HEK293 (cell line): ENCODE results near the gene HOXB8.
A peak's percentile ranks its signal among the peaks of the same experiment; 100 is the strongest.

Experiments used
- CTCF ChIA-PET: fragments of 350-600 bp; formaldehyde crosslinking; extraction: SDS; loops from one replicate; lab custom pipeline; 2021; ENCODE audit warnings: antibody characterized with exemption; lab: Yijun Ruan, JAX
- POLR2A ChIA-PET: fragments of 300-600 bp; formaldehyde crosslinking; extraction: SDS; loops from one replicate; lab custom pipeline; 2020; ENCODE audit warnings: antibody characterized with exemption, inconsistent platforms; lab: Yijun Ruan, JAX
- H3K27ac ChIP-seq: fragments of 200-500 bp; sonication (Bioruptor generic); 2 replicates; pipeline ENCODE4 v1.5.1; 2014; ENCODE audit warnings: low read depth, low read length, control low read depth, inconsistent platforms; ENCODE audit errors: extremely low read depth
- H3K36me3 ChIP-seq, 2 experiments: fragments of 200-500 bp in 1 of 2; sonication (Bioruptor generic) in 1 of 2; 1 replicate in 1 of 2; 2 replicates in 1 of 2; pipeline ENCODE4 v1.5.1; 2014 to 2017; ENCODE audit warnings: inconsistent platforms in 2 of 2, low read length in 2 of 2; ENCODE audit not compliant: control insufficient read depth in 2 of 2, insufficient read depth in 1 of 2
- H3K4me1 ChIP-seq: fragments of 200-500 bp; sonication (Bioruptor generic); 2 replicates; pipeline ENCODE4 v1.5.1; 2014; ENCODE audit warnings: mild to moderate bottlenecking, low read length, inconsistent platforms; ENCODE audit not compliant: control insufficient read depth, insufficient read depth
- H3K4me3 ChIP-seq: 2 replicates; pipeline ENCODE4 v1.5.1; 2011; ENCODE audit warnings: low read depth, mild to moderate bottlenecking, control low read depth, low read length, moderate library complexity
- H3K9me3 ChIP-seq: fragments of 200-500 bp; sonication (Bioruptor generic); 2 replicates; pipeline ENCODE4 v1.5.1; 2014; ENCODE audit warnings: low read depth, low read length, inconsistent platforms; ENCODE audit not compliant: control insufficient read depth, insufficient read depth
- ATF2 ChIP-seq: fragments of 450-650 bp; formaldehyde crosslinking; IDR thresholded peaks from 2 replicates; pipeline ENCODE4 v1.5.1; 2016; ENCODE audit warnings: missing biosample characterization, missing genetic modification characterization, low read depth
- BCL6B ChIP-seq: fragments of 450-650 bp; formaldehyde crosslinking; IDR thresholded peaks from 2 replicates; pipeline ENCODE4 v1.5.1; 2017; ENCODE audit warnings: missing biosample characterization, missing genetic modification characterization
- FEZF1 ChIP-seq: fragments of 450-650 bp; formaldehyde crosslinking; IDR thresholded peaks from 2 replicates; pipeline ENCODE4 v1.5.1; 2016; ENCODE audit warnings: missing biosample characterization, missing genetic modification characterization
- HIC1 ChIP-seq: fragments of 450-650 bp; formaldehyde crosslinking; IDR thresholded peaks from 2 replicates; pipeline ENCODE4 v1.5.1; 2016; ENCODE audit warnings: missing biosample characterization, missing genetic modification characterization
- KLF8 ChIP-seq: fragments of 450-650 bp; formaldehyde crosslinking; IDR thresholded peaks from 2 replicates; pipeline ENCODE4 v1.5.1; 2016; ENCODE audit warnings: missing biosample characterization, missing genetic modification characterization
- OSR2 ChIP-seq: fragments of 450-650 bp; formaldehyde crosslinking; IDR thresholded peaks from 2 replicates; pipeline ENCODE4 v1.5.1; 2016; ENCODE audit warnings: missing biosample characterization, missing genetic modification characterization
- PATZ1 ChIP-seq: fragments of 450-650 bp; formaldehyde crosslinking; IDR thresholded peaks from 2 replicates; pipeline ENCODE4 v1.5.1; 2016; ENCODE audit warnings: missing biosample characterization, missing genetic modification characterization
- PRDM1 ChIP-seq: fragments of 450-650 bp; formaldehyde crosslinking; IDR thresholded peaks from 2 replicates; pipeline ENCODE4; 2016; ENCODE audit warnings: missing biosample characterization, missing genetic modification characterization
- SP7 ChIP-seq: fragments of 450-650 bp; formaldehyde crosslinking; IDR thresholded peaks from 2 replicates; pipeline ENCODE4 v1.5.1; 2016; ENCODE audit warnings: missing biosample characterization, missing genetic modification characterization
- WT1 ChIP-seq: fragments of 450-650 bp; formaldehyde crosslinking; IDR thresholded peaks from 2 replicates; pipeline ENCODE4 v1.5.1; 2016; ENCODE audit warnings: missing biosample characterization, missing genetic modification characterization
- ZBTB6 ChIP-seq: fragments of 450-650 bp; formaldehyde crosslinking; IDR thresholded peaks from 2 replicates; pipeline ENCODE4 v1.5.1; 2017; ENCODE audit warnings: missing biosample characterization, missing genetic modification characterization
- ZEB2 ChIP-seq: fragments of 450-650 bp; formaldehyde crosslinking; IDR thresholded peaks from 2 replicates; pipeline ENCODE4 v1.5.1; 2016; ENCODE audit warnings: missing biosample characterization, missing genetic modification characterization
- ZFP41 ChIP-seq: fragments of 450-650 bp; formaldehyde crosslinking; IDR thresholded peaks from 2 replicates; pipeline ENCODE4 v1.5.1; 2016; ENCODE audit warnings: missing biosample characterization, missing genetic modification characterization, borderline replicate concordance
- ZNF335 ChIP-seq: fragments of 450-650 bp; formaldehyde crosslinking; conservative IDR thresholded peaks from 2 replicates; pipeline ENCODE4 v1.5.1; 2016; ENCODE audit warnings: missing biosample characterization, missing genetic modification characterization
- ZNF341 ChIP-seq: fragments of 450-650 bp; formaldehyde crosslinking; IDR thresholded peaks from 2 replicates; pipeline ENCODE4; 2016; ENCODE audit warnings: low read depth, missing biosample characterization, missing genetic modification characterization
- ZNF48 ChIP-seq: fragments of 450-650 bp; formaldehyde crosslinking; IDR thresholded peaks from 2 replicates; pipeline ENCODE4 v1.5.1; 2016; ENCODE audit warnings: missing biosample characterization, missing genetic modification characterization
- ZNF596 ChIP-seq: fragments of 450-650 bp; IDR thresholded peaks from 2 replicates; pipeline ENCODE4 v1.5.0; 2018; ENCODE audit warnings: missing biosample characterization, mild to moderate bottlenecking, missing genetic modification characterization, moderate library complexity
- ZNF639 ChIP-seq: fragments of 450-650 bp; formaldehyde crosslinking; IDR thresholded peaks from 2 replicates; pipeline ENCODE4 v1.5.1; 2016; ENCODE audit warnings: missing biosample characterization, missing genetic modification characterization
- ZNF692 ChIP-seq: fragments of 450-650 bp; formaldehyde crosslinking; IDR thresholded peaks from 2 replicates; pipeline ENCODE4 v1.5.1; 2016; ENCODE audit warnings: missing biosample characterization, missing genetic modification characterization
- ZNF791 ChIP-seq: fragments of 450-650 bp; formaldehyde crosslinking; IDR thresholded peaks from 2 replicates; pipeline ENCODE4 v1.5.1; 2016; ENCODE audit warnings: missing biosample characterization, missing genetic modification characterization

HOXB8 gene

GRCh38 chr17:48612854-48613691, 2.0 kb downstream of the HOXB8 start (continued):
- TF ChIP-seq ZNF341 (peak; percentile 7; the same call in 1 of the 2 replicates), WT1 (tag by site-specific recombination) (no peak), ZNF692 (tag by site-specific recombination) (no peak), HIC1 (tag by site-specific recombination) (no peak), ZFP41 (tag by site-specific recombination) (no peak), ZNF791 (tag by site-specific recombination) (no peak), OSR2 (peak; percentile 19), ZNF335 (no peak), KLF8 (tag by site-specific recombination) (peak; percentile 38; the same call in 1 of the 2 replicates), BCL6B (tag by site-specific recombination) (no peak), ZBTB6 (tag by site-specific recombination) (peak; percentile 29; the same call in 1 of the 2 replicates)
- TF ChIP-seq, all 188 proteins: peak for 6

- Histone ChIP-seq H3K4me3 (peak overlapping the region; percentile 49), H3K4me1 (peaks cover 40% of the 10 kb centered on the region), H3K9me3 (no peaks in the 10 kb centered on the region), H3K36me3 (peaks cover 3% of the 10 kb centered on the region in 2 experiments), H3K27ac (peak overlapping the region; percentile 94)
- CTCF ChIA-PET, result interaction anchor here (0.7 to 2.2 kb wide), 10 partner anchors 9 to 397 kb away, joined by 3 to 13 read pairs (median 4); no protein-coding TSS in a partner anchor
- POLR2A ChIA-PET, result interaction anchor here (0.6 to 1.4 kb wide), 8 partner anchors 11 to 286 kb away, joined by 3 to 7 read pairs (median 3); no protein-coding TSS in a partner anchor
- TF ChIP-seq ZNF596 (tag by site-specific recombination) (peak; percentile 99), FEZF1 (tag by site-specific recombination) (0 out of 2 replicates have a peak, but pooled peaks have one; percentile 50), ZNF639 (tag by site-specific recombination) (0 out of 2 replicates have a peak, but pooled peaks have one; percentile 46), ZEB2 (tag by site-specific recombination) (peak; percentile 49; the same call in 1 of the 2 replicates), ATF2 (tag by site-specific recombination) (no peak), SP7 (peak; percentile 81), PATZ1 (tag by site-specific recombination) (peak; percentile 1), ZNF48 (no peak), PRDM1 (tag by site-specific recombination) (peak; percentile 99)
Measured at GRCh38 chr17:48612456-48612853, 2.6 kb downstream of the HOXB8 start.
